NCI-H2107 (cell line): ENCODE data around the gene GDF11.
A peak's percentile ranks its signal among the peaks of the same experiment; 100 is the strongest.

ENCODE experiments used
- DNase-seq: peaks from one replicate; lab custom pipeline; 2025; lab: John Stamatoyannopoulos, UW

Gene GDF11

DNA sequence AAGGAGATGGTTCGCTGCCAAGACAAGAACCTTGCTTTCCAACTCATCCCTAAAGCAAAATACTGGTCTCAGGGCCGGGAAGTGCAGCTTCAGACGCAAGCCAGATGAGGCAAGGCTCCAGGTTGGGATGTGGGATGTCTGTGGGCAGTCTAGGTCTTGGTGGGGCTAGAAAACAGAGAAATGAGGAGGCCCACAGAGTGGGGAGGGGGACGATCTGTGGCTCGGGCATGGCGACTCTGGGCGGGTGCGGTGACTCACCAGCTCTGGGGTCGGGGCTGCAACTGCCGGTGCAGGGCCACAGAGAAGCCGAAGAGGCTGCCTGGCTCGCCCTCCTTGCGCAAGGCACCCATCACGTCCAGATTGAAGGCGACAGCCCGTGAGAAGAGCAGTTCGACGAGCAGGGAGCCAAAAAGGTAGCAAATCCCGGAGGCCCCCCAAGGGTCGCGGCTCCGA lies 35.7 kb upstream of the GDF11 start:
- DNase-seq = no peak

GRCh38 chr12:55707841-55708694 lies 34.9 kb upstream of the GDF11 start, which contains the start of gene ITGA7:
Gene ITGA7 (minus strand): TSS chr12:55707904. CDS start chr12:55707682, 222 bp downstream.
- no peak for DNase-seq

DNA sequence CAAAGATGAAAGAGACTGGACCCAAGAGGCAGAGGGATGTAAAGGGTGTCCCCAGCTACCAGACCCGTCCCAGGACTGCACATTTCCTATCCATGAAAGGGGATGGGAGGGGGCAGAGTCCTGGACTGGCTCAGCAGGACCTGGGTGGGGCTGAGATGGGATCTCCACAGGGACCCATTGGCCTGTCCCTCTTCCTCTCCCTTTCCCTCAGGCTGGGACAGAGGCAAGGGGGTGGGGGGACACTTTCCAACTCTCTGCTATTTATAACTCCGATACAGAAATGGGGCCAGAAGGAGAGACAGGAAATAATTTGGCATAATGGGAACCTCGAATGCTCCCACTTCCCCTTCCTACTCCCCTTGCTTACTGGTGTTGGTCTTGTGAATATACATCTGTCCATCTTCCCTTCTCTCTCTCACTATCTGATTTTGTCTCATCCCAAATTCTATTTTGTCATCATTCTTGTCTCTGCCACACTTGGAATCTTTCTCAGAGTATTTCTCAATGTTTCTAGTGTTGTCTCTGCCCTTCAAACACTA lies 34.2 kb upstream of the GDF11 start:
- DNase-seq = no peak

DNA sequence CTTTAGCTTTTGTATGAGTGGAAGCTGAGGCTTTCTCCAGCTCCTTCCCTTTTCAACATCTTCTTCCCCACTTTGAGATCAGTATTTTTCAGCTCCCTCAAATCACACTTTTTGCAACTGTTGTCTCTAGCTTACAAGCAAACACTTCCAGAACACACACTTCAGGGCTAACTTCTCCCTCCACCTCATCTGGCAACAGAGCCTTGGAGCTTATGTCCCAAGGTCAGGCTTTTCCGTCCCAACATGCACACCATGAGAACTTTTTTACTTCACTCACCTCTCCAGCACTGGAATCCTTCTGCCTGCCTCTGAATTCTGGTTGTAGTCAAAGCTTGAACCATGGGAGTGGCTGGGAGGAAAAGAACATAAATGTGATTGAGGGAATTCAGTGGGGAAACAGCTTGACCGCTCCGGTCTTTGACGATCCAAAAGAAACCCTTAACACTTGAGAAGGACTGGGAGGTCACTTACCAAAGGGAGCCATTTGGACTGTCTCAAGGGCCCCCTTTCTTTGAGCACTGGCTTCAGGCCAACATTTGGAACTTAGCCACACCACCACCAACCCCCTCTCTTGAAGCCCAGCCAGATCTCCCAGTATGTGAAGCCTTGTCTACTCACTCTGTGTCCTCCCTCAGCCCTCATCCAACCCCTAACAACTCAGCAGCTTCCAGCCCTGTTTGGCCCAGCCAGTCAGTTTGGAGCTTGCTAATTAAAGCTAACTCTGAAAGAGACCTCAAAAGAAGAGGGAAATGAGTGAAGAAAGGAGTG lies 31.0 kb upstream of the GDF11 start:
- DNase-seq = no peak

GRCh38 chr12:55712700-55713415 lies 30.1 kb upstream of the GDF11 start:
- no peak for DNase-seq

GRCh38 chr12:55713721-55714120 lies 29.2 kb upstream of the GDF11 start:
- DNase-seq = no peak

DNA sequence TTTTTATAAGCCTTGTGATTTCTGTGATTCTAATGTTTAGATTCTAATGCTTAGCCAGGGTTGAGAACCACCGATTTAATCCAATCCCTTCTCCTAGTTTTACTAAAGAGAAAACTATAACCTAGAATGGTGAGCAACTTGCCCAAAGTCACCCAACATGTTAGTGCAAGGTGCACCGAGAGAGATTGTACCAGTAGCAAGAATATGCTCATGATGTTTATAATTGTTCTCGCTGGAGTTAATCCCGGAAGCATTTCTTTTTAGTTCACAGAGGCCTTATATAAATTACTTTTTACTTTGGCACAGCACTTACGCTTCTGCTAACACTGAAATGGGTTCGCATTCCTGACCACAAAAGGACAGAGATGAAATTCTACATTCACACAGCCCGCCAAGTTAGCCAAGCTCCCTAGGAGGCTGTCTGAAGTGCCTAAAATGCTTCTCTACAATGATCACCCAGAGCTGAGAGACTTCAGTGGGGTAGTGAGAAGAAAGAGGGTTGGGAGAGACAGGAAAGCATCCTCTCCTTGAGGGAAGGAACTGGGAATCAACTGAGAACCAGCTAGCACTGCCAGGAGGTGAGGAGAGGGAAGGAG lies 27.7 kb upstream of the GDF11 start:
- no peak for DNase-seq

DNA sequence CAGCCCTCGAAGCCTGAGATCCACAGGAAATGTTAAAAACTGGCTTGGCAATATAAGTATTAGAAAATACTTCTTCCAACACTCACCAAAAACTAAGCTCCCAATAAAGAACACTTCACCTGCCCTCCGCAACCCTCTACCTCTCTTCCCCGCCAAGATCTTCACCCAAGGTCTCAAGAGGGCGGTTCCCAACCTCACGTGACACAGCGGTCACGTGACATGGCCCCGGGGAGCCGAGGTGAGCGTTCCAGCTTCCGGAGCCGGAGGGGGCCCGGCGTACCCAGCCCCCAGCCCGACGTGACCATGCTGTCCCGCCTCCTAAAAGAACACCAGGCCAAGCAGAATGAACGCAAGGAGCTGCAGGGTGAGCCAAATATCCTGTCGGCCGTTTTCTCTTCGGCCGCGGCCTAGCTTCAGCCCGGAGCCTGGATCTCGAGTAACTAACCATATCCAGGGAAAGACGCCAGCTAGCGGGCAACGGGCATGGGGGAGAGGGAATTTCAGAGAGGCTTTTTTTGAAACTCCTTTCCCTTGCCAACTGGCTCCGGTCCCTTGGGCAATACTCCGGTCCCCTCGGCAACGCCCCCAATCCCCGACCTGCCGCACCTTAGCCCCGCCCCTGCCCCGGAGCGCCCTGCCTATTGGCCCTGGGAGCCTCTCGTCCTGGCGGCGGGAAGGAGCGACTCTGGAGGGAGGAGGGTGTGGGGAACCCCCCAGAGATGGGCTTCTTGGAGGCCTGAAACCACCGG lies 26.9 kb upstream of the GDF11 start, which contains the start of gene BLOC1S1:
TSS of gene BLOC1S1 (plus strand) at position 214 of the 749 bp plus-strand sequence. CDS start at position 220, 6 bp downstream.
- peak; percentile 93 for DNase-seq

- no peak for DNase-seq
Observed at GRCh38 chr12:55716582-55716957, 26.4 kb upstream of the GDF11 start.

- no peak for DNase-seq
Observed at GRCh38 chr12:55717011-55718007, 25.6 kb upstream of the GDF11 start.

DNA sequence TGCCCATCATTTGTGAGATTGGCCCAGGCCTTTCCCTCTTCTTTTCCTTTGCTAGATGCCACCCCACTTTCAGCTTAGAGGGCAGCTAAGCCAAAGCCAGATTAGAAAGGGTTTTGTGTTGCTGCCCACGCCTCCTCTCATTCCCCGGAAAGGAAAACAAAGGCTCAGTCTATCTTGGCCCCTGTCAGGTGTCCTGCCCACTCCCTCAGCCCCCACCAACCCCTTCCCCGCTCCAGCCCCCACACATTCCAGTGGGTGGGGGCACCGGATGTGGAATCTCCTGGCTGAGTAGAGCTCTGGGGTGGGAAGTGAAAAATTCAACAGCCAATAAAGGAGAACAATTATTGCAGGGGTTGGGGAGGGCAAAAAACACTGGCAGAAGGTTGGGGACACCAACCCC lies 24.9 kb upstream of the GDF11 start:
- no peak for DNase-seq

DNA sequence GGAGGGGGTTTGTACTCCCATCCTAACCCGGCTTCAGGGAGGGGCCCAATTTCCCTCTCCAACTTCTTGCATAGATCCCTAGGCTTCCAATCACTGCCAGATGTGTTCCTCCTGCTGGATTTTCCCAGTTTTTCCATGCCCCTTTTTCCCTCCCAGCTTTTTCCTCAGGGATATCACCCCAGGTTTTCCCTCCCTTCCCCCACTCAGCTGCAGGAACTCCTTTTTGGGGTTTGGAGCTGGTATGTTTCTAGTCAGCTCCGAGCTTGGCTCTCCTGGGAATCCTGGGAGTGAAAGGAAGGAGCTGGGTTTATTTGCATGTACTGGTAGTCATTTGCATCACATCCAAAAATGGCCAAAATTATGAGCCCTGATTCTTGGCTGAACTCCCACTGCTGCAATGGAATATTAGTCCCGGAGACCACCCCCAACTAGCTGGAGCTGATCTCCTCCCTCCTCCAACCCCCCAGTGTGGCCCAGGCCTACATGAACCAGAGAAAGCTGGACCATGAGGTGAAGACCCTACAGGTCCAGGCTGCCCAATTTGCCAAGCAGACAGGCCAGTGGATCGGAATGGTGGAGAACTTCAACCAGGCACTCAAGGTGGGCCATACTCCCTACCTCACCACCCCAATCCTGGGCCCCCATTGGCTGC lies 24.2 kb upstream of the GDF11 start:
- DNase-seq = no peak

DNA sequence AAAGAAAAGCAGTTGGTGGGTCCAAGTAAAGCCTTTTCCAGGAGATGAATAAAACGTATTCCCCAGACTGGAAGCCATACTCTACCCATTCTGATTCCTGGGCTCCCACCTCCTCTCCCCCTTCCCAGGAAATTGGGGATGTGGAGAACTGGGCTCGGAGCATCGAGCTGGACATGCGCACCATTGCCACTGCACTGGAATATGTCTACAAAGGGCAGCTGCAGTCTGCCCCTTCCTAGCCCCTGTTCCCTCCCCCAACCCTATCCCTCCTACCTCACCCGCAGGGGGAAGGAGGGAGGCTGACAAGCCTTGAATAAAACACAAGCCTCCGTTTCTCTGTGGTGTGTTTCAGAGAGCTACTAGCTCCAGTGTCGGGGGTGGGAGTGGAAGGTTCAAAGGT lies 23.6 kb upstream of the GDF11 start:
- no peak for DNase-seq

- DNase-seq = no peak
Observed at GRCh38 chr12:55720071-55720564, 22.8 kb upstream of the GDF11 start, which contains the start of gene RDH5. Gene RDH5 (plus strand): TSS chr12:55720393. CDS start chr12:55721185, 792 bp downstream.

GRCh38 chr12:55720894-55721444 lies 22.0 kb upstream of the GDF11 start:
- DNase-seq = no peak

- no peak for DNase-seq
Observed at GRCh38 chr12:55721601-55722213, 21.2 kb upstream of the GDF11 start.

DNA sequence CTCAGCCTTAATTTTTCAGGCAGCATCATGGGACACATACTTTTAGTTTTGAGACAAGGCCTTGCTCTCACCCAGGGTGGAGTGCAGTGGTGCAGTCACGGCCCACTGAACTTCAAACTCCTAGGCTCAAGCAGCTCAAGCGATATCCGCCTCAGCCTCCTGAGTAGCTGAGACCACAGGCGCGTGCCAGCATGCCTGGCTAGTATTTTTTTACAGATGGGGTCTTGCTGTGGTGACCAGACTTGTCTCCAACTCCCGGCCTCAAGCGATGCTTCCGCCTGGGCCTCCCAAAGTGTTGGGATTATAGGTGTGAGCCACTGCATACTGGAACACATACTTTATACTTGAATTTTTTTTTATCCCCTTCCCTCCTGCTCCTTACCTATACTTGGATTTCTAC lies 20.0 kb upstream of the GDF11 start:
- DNase-seq = no peak
